GM18505 (cell line): ENCODE results near the gene DMTF1.

Experiments used
- ATAC-seq: cut with Tn5 transposase; IDR thresholded peaks from one replicate; pipeline ENCODE4 v1.9.1; 2021; ENCODE audit not compliant: unreplicated experiment
- POLR2A ChIP-seq: IDR thresholded peaks from 4 replicates; pipeline ENCODE4 v1.6.1; 2011; ENCODE audit warnings: borderline replicate concordance; ENCODE audit not compliant: insufficient read depth, insufficient read length; ENCODE audit errors: extremely low read depth

The DMTF1 gene

GRCh38 chr7:87129848-87130247, 22.4 kb upstream of the DMTF1 start:
- ATAC-seq, result peak; percentile 97
- no peak for TF ChIP-seq POLR2A

GRCh38 chr7:87131771-87132170, 20.5 kb upstream of the DMTF1 start:
- TF ChIP-seq POLR2A, result no peak
- no peak for ATAC-seq

- ATAC-seq, result no peak
- TF ChIP-seq POLR2A, result no peak
Observed at GRCh38 chr7:87137271-87137670, 15.0 kb upstream of the DMTF1 start.

GRCh38 chr7:87139514-87139913, 12.7 kb upstream of the DMTF1 start:
- no peak for ATAC-seq
- no peak for TF ChIP-seq POLR2A

- ATAC-seq, result no peak
- no peak for TF ChIP-seq POLR2A
Observed at GRCh38 chr7:87140271-87140748, 11.9 kb upstream of the DMTF1 start.

- no peak for TF ChIP-seq POLR2A
- ATAC-seq, result peak; percentile 96
Observed at GRCh38 chr7:87144173-87144657, 8.0 kb upstream of the DMTF1 start.

GRCh38 chr7:87146740-87147386, 5.4 kb upstream of the DMTF1 start:
- ATAC-seq, result no peak
- no peak for TF ChIP-seq POLR2A

- TF ChIP-seq POLR2A, result no peak
- ATAC-seq, result no peak
Observed at GRCh38 chr7:87147500-87147899, 4.8 kb upstream of the DMTF1 start.

GRCh38 chr7:87148332-87148955, 3.8 kb upstream of the DMTF1 start:
- no peak for TF ChIP-seq POLR2A
- no peak for ATAC-seq

GRCh38 chr7:87151002-87151728, 1.1 kb upstream of the DMTF1 start:
- no peak for TF ChIP-seq POLR2A

GRCh38 chr7:87151729-87152111, 533 bp upstream of the DMTF1 start:
- no peak for TF ChIP-seq POLR2A
- peak; percentile 36 for ATAC-seq

More at GRCh38 chr7:87151002-87151728, 1.1 kb upstream of the DMTF1 start:
- ATAC-seq, result no peak

GRCh38 chr7:87152897-87153641, 816 bp downstream of the DMTF1 start:
- peak; percentile 13 for ATAC-seq
- no peak for TF ChIP-seq POLR2A

- TF ChIP-seq POLR2A, result no peak
- ATAC-seq, result no peak
Observed at GRCh38 chr7:87154166-87154565, 1.9 kb downstream of the DMTF1 start.
